ENCODE measurements around the gene KRTAP12-2.

DNA sequence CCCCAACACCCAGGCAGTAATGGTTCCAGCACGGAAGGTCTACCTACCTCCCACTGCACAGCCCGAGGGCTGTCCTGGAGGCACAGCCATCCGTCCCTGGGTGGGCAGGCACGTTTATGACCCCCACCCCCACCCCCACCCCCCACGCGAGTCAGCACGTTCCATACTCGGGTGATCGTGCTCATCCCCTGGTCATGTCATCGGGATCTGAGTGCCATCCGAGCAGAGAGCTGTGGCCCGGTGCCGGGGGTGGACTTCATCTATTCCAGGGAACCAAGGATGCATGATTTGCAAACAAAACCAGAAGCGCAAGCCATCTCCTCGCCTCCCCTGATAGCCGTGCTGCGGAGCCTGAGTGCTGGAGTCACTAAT is 43.6 kb upstream of the KRTAP12-2 start:
- TF ChIP-seq, protein P1, sequence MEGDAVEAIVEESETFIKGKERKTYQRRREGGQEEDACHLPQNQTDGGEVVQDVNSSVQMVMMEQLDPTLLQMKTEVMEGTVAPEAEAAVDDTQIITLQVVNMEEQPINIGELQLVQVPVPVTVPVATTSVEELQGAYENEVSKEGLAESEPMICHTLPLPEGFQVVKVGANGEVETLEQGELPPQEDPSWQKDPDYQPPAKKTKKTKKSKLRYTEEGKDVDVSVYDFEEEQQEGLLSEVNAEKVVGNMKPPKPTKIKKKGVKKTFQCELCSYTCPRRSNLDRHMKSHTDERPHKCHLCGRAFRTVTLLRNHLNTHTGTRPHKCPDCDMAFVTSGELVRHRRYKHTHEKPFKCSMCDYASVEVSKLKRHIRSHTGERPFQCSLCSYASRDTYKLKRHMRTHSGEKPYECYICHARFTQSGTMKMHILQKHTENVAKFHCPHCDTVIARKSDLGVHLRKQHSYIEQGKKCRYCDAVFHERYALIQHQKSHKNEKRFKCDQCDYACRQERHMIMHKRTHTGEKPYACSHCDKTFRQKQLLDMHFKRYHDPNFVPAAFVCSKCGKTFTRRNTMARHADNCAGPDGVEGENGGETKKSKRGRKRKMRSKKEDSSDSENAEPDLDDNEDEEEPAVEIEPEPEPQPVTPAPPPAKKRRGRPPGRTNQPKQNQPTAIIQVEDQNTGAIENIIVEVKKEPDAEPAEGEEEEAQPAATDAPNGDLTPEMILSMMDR (conservative IDR thresholded peaks at IDR 0.05; ENCODE audit: low read length), result no peak
- no peak for TF ChIP-seq EZH2phosphoT487 (IDR thresholded peaks at IDR 0.05; ENCODE audit: borderline replicate concordance)

Data from Loucy (cell line).